Kasumi-1 (cell line): ENCODE data around the gene C12orf56.
"Not testable (repeated sequence)": the region's sequence is repeated elsewhere in the genome, so short reads cannot be mapped to it uniquely, and the experiment has no call there.

Experiments used
- DNase-seq, 2 experiments: peaks; one replicate each; lab custom pipeline; 2025; lab: John Stamatoyannopoulos, UW

The C12orf56 gene

GRCh38 chr12:64387197-64387816 lies 3.3 kb downstream of the C12orf56 start:
- no peak for DNase-seq

DNA sequence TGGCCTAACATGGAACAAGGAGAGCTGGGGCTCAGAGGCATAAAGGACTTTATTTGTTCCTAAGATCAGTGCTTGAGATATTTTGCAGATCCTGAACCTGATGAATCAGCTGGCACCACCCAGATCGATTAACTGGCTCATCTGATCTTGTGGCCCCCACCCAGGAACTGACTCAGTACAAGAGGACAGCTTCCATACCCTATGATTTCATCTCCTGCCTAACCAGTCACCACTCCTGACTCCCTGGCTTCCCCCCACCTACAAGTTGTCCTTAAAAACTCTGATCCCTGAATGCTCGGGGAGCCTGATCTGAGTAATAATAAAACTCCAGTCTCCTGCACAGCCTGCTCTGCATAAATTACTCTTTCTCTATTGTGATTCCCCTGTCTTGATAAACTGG lies 5.1 kb downstream of the C12orf56 start:
- no peak for DNase-seq

- no peak for DNase-seq
These were observed 5.5 kb downstream of the C12orf56 start for GRCh38 chr12:64385019-64385418.

DNA sequence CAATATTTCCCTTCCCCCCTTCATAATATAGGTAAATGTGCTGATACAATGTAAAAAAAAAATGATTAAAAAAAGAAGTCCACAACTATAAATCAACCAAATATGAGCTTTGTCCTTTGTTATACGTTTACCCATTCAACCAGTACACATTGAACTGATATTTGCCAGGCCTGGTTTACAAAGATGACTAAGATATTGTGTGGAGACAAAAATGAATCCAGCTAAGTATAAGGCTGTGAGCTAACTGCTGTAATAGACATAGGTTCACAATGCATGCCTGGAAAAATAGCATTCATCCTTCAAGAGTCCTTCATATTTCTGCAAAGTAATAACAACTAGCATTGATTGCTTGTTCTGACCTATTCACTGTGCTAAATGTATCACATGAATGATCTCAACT lies 6.9 kb downstream of the C12orf56 start:
- DNase-seq, result no peak

DNA sequence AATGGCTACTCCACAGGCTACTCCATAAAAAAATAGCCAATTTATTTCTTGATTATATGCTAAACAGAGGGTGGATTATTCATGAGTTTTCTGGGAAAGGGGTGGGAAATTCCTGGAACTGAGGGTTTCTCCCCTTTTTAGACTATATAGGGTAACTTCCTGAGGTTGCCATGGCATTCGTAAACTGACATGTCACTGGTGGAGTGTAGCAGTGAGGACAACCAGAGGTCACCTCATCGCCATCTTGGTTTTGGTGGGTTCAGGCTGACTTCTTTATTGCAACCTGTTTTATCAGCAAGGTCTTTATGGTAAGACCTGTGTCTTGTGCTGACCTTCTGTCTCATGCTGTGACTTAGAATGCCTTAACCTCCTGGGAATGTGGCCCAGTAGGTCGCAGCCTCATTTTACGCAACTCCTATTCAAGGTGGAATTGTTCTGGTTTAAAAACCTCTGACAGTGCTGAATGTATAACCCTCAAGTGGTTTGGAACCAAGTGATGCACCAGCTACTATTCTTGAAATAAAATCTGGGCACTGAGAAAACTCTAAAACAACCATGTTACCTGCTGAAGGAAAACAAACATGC lies 27.7 kb downstream of the C12orf56 start:
- no peak for DNase-seq

GRCh38 chr12:64361173-64361572 lies 29.4 kb downstream of the C12orf56 start:
- not testable (repeated sequence) for DNase-seq

GRCh38 chr12:64356209-64356608 lies 34.3 kb downstream of the C12orf56 start:
- DNase-seq, result not testable (repeated sequence)

GRCh38 chr12:64352181-64352580 lies 38.4 kb downstream of the C12orf56 start:
- no peak for DNase-seq

GRCh38 chr12:64351265-64351664 lies 39.3 kb downstream of the C12orf56 start:
- DNase-seq, result no peak

- DNase-seq, result no peak
These were observed 42.9 kb downstream of the C12orf56 start for GRCh38 chr12:64347630-64348029.

- DNase-seq, result not testable (repeated sequence)
These were observed 45.9 kb downstream of the C12orf56 start for GRCh38 chr12:64344631-64345030.

DNA sequence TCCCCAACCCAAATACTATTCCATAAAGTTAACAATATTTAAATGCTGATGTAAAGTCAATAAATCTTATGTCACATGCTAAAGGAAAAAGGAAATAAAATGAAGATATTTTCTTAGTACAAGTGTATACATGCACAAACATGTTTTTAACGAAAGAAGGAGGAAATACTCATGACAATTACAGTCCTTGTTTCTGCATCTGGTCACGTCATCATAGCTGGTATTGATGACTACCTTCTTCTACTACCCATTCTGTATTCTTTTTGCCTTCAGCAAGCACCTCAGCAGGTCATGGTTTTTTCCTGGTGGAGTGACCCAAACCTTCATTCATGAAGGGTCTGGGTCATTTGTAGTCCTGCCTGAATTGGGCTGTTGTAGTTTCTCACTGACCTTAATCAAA lies 50.0 kb downstream of the C12orf56 start:
- not testable (repeated sequence) for DNase-seq

- DNase-seq, result no peak
These were observed 54.6 kb downstream of the C12orf56 start for GRCh38 chr12:64335886-64336466.

DNA sequence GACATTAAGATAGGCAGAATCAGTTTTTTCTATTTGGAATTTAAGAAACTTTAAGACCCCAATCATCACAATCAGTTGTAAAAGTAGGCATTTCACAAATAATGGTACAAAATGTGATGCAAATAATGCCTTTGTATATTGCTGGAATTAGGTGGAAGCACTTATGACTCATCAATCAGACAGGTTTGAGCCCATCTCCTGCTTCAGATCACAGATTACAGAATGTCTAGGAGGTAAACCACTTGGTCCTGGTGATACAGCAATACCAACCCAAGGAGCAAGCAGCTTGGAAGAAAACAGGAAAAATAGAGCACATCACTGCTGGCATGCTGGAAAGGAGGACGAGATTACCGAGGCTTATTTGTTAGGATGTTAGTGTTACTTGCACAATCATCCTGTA lies 57.6 kb downstream of the C12orf56 start:
- DNase-seq, result no peak

GRCh38 chr12:64332296-64332695 lies 58.3 kb downstream of the C12orf56 start:
- DNase-seq, result no peak

GRCh38 chr12:64329031-64329710 lies 61.4 kb downstream of the C12orf56 start:
- DNase-seq, result not testable (repeated sequence)

- DNase-seq, result no peak
These were observed 65.5 kb downstream of the C12orf56 start for GRCh38 chr12:64325055-64325454.

- no peak for DNase-seq
These were observed 66.9 kb downstream of the C12orf56 start for GRCh38 chr12:64323476-64324225.

- DNase-seq, result no peak
These were observed 67.6 kb downstream of the C12orf56 start for GRCh38 chr12:64323006-64323405.

DNA sequence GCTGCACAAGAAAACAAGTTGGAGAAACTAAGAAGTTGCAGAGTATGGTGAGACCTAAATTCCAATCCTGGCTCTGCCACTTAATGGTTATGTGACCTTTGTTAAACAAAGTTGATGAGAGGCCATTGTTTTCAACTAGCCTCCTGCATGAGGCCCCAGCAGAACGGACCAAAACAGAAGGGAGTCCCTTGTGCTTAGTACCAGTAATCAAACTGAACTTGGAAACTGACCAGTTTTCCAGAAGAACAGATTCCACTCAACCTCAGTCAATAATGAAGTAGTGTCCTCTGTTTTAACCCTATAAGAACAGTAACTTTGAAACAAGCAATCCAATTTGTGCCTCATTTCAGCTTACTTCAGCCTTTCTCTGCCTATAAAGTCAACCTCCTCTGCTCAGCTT lies 69.9 kb downstream of the C12orf56 start:
- no peak for DNase-seq

DNA sequence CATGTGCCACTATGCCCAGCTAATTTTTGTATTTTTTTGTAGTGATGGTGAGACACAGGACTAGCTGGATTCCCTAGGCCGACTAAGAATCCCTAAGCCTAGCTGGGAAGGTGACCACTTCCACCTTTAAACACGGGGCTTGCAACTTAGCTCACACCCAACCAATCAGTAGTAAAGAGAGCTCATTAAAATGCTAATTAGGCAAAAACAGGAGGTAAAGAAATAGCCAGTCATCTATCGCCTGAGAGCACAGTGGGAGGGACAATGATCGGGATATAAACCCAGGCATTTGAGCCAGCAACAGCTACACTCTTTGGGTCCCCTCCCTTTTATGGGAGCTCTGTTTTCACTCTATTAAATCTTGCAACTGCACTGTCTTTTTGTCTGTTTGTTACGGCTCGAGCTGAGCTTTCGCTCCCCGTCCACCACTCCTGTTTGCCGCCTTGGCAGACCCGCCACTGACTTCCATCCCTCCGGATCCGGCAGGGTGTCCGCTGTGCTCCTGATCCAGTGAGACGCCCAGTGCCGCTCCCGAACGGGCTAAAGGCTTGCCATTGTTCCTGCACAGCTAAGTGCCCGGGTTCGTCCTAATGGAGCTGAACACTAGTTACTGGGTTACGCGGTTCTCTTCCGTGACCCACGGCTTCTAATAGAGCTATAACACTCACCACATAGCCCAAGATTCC lies 70.9 kb downstream of the C12orf56 start:
- DNase-seq, result not testable (repeated sequence)

DNA sequence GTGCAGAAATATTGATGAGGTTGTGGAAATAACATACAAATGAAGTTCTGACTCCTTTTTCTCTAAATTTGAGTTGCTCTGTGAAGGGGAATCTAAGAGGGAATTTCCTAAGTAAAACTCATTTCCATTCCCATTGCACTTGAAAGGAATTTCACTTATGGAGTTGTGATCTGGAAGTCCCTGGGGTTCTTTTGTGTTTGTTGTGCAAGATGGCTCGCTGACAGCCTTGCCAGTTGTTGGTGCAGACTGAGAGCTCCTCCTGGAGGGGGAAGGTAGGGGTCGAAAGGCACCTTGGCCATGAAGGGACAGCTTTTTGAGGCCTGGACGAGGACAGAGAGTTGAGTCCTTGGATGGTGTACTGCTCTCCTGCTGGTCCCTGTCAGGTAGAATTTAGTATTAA lies 72.0 kb downstream of the C12orf56 start:
- no peak for DNase-seq
